ENCODE measurements around the gene SUCO. TPM values are rescaled to one million over a fixed set of nuclear protein-coding genes. Genes with fewer than 3 reads are reported as not detected.
"Not testable (repeated sequence)": the region's sequence is repeated elsewhere in the genome, so short reads cannot be mapped to it uniquely, and the experiment has no call there.

Gene SUCO
- polyA plus RNA-seq, 1 experiment = 5.0 TPM

GRCh38 chr1:172585348-172585747 lies 52.4 kb downstream of the SUCO start:
- CTCF ChIA-PET = interaction anchor here (0.9 kb wide), 2 partner anchors 25 to 783 kb away, joined by 3 to 4 read pairs; no protein-coding TSS in a partner anchor
- DNase-seq (ENCODE audit: low read depth) = peak; percentile 45
- POLR2A ChIA-PET = no interaction called here
- Histone ChIP-seq H3K4me3 (ENCODE audit: low read depth, low read length) (no peak overlapping the region), H3K36me3 (ENCODE audit: control insufficient read depth, insufficient read depth, low read length) (peaks cover 2% of the 10 kb centered on the region; the same call in 1 of the 2 replicates), H3K27me3 (ENCODE audit: control insufficient read depth, insufficient read depth, low read length) (no peaks in the 10 kb centered on the region)
- TF ChIP-seq CTCF (IDR thresholded peaks at IDR 0.05; ENCODE audit: insufficient read depth, low read depth, low read length) = no peak

- TF ChIP-seq CTCF (IDR thresholded peaks at IDR 0.05; ENCODE audit: insufficient read depth, low read depth, low read length) = no peak
- no peak for DNase-seq (ENCODE audit: low read depth)
- H3K4me3 ChIP-seq (ENCODE audit: low read depth, low read length) = no peak overlapping the region
- POLR2A ChIA-PET = no interaction called here
- no peaks in the 10 kb centered on the region for H3K27me3 ChIP-seq (ENCODE audit: control insufficient read depth, insufficient read depth, low read length)
- CTCF ChIA-PET = interaction anchor here (0.9 kb wide), 2 partner anchors 25 to 783 kb away, joined by 3 to 4 read pairs; no protein-coding TSS in a partner anchor
- H3K36me3 ChIP-seq (ENCODE audit: control insufficient read depth, insufficient read depth, low read length) = peaks cover 2% of the 10 kb centered on the region; the same call in 1 of the 2 replicates
Measured at GRCh38 chr1:172585861-172586260, 52.9 kb downstream of the SUCO start.

- CTCF ChIA-PET = no interaction called here
- peak; percentile 51 for DNase-seq (ENCODE audit: low read depth)
- no peak for TF ChIP-seq CTCF (IDR thresholded peaks at IDR 0.05; ENCODE audit: insufficient read depth, low read depth, low read length)
- H3K4me3 ChIP-seq (ENCODE audit: low read depth, low read length) = no peak overlapping the region
- H3K27me3 ChIP-seq (ENCODE audit: control insufficient read depth, insufficient read depth, low read length) = no peaks in the 10 kb centered on the region
- peaks cover 2% of the 10 kb centered on the region; the same call in 1 of the 2 replicates for H3K36me3 ChIP-seq (ENCODE audit: control insufficient read depth, insufficient read depth, low read length)
- POLR2A ChIA-PET = no interaction called here
Measured at GRCh38 chr1:172588296-172589291, 55.6 kb downstream of the SUCO start.

GRCh38 chr1:172589553-172589952 lies 56.6 kb downstream of the SUCO start:
- Histone ChIP-seq H3K36me3 (ENCODE audit: control insufficient read depth, insufficient read depth, low read length) (peaks cover 2% of the 10 kb centered on the region; the same call in 1 of the 2 replicates), H3K27me3 (ENCODE audit: control insufficient read depth, insufficient read depth, low read length) (no peaks in the 10 kb centered on the region), H3K4me3 (ENCODE audit: low read depth, low read length) (no peak overlapping the region)
- DNase-seq (ENCODE audit: low read depth) = no peak
- ChIA-PET POLR2A (no interaction called here), CTCF (interaction anchor here (1.1 kb wide), 1 partner anchor 133 kb away, joined by 3 read pairs; no protein-coding TSS in a partner anchor)
- TF ChIP-seq CTCF (IDR thresholded peaks at IDR 0.05; ENCODE audit: insufficient read depth, low read depth, low read length) = no peak

GRCh38 chr1:172591429-172591828 lies 58.5 kb downstream of the SUCO start:
- DNase-seq (ENCODE audit: low read depth); CTCF ChIA-PET; H3K36me3 ChIP-seq (ENCODE audit: control insufficient read depth, insufficient read depth, low read length); H3K4me3 ChIP-seq (ENCODE audit: low read depth, low read length); POLR2A ChIA-PET; H3K27me3 ChIP-seq (ENCODE audit: control insufficient read depth, insufficient read depth, low read length): not testable (repeated sequence)

- H3K4me3 ChIP-seq (ENCODE audit: low read depth, low read length); H3K36me3 ChIP-seq (ENCODE audit: control insufficient read depth, insufficient read depth, low read length); POLR2A ChIA-PET; DNase-seq (ENCODE audit: low read depth); H3K27me3 ChIP-seq (ENCODE audit: control insufficient read depth, insufficient read depth, low read length); CTCF ChIA-PET: not testable (repeated sequence)
Measured at GRCh38 chr1:172595066-172595465, 62.1 kb downstream of the SUCO start.

- H3K27me3 ChIP-seq (ENCODE audit: control insufficient read depth, insufficient read depth, low read length); DNase-seq (ENCODE audit: low read depth); H3K4me3 ChIP-seq (ENCODE audit: low read depth, low read length); H3K36me3 ChIP-seq (ENCODE audit: control insufficient read depth, insufficient read depth, low read length); POLR2A ChIA-PET; CTCF ChIA-PET: not testable (repeated sequence)
Measured at GRCh38 chr1:172596782-172597181, 63.8 kb downstream of the SUCO start.
